ENCODE data around the gene FRY. TPM values are rescaled to one million over a fixed set of nuclear protein-coding genes. Genes with fewer than 3 reads are reported as not detected.

FRY gene
- total and polyA plus RNA-seq, 10 of the 15 experiments (the other 5 are each of a cell fraction or from before 2014, with no cell fraction given) = 0.18 to 1.4 (median 0.30) TPM

- RAD21 ChIA-PET (ENCODE audit: unreplicated experiment) = no interaction called here
- Histone ChIP-seq H3K9me3 (replicated peaks; ENCODE audit: control insufficient read depth, insufficient read depth, low read length) (no peaks in the 10 kb centered on the region), H3K4me1 (ENCODE audit: control insufficient read depth, insufficient read depth, low read length) (peaks cover 2% of the 10 kb centered on the region), H3K27ac (ENCODE audit: control insufficient read depth, insufficient read depth) (no peak overlapping the region), H3K27me3 (replicated peaks in 1 of 2; ENCODE audit: control insufficient read depth in 2 of 2, insufficient read depth in 2 of 2, low read length in 1 of 2) (no peaks in the 10 kb centered on the region; a peak in 1 of 4 replicates), H2AFZ (ENCODE audit: control insufficient read depth, low read depth, low read length) (no peak overlapping the region), H3K36me3 (ENCODE audit: control insufficient read depth in 2 of 2, insufficient read depth in 2 of 2, low read length in 1 of 2) (no peaks in the 10 kb centered on the region), H4K20me1 (ENCODE audit: control insufficient read depth, insufficient read depth) (no peaks in the 10 kb centered on the region), H3K9ac (ENCODE audit: control insufficient read depth, insufficient read depth, low read length) (no peak overlapping the region), H3K4me3 (no peak overlapping the region), H3K79me2 (ENCODE audit: control insufficient read depth, insufficient read depth, low read length) (no peaks in the 10 kb centered on the region), H3K4me2 (ENCODE audit: control insufficient read depth, insufficient read depth) (no peak overlapping the region)
- POLR2A ChIA-PET = no interaction called here
- FAIRE-seq (no peak), ATAC-seq (no peak), DNase-seq (ENCODE audit: low read depth, low spot score) (no peak)
- SMC1A ChIA-PET (ENCODE audit: uncharacterized antibody, unreplicated experiment) = interaction anchor here (0.9 to 1.4 kb wide), 5 partner anchors 8 to 15 kb away, joined by 3 to 5 read pairs (median 4); no protein-coding TSS in a partner anchor
- in situ Hi-C loops (cut with MboI) = no loop called here
- BruUV-seq (replicated peaks) = no TSS peak
- WGBS (ENCODE audit: insufficient coverage, insufficient replicate concordance, low lambda C conversion rate, missing lambda C conversion rate) = 74% methylated on average over 3 of the region's 3 CpGs
- TF ChIP-seq IKZF2 (IDR thresholded peaks at IDR 0.05) (no peak), IKZF1 (conservative IDR thresholded peaks at IDR 0.05) (no peak), EP300 (IDR thresholded peaks at IDR 0.05; ENCODE audit: borderline replicate concordance in 1 of 2, control insufficient read depth in 1 of 2, low read depth in 2 of 2, low read length in 2 of 2) (no peak), IRF4 (IDR thresholded peaks at IDR 0.05; ENCODE audit: low read depth, low read length) (no peak), RAD51 (IDR thresholded peaks at IDR 0.05) (no peak)
- CTCF ChIA-PET = interaction anchor here (0.9 to 1.1 kb wide), 2 partner anchors 9 to 10 kb away, joined by 3 to 4 read pairs; no protein-coding TSS in a partner anchor
- intact Hi-C loops (cut with micrococcal nuclease; ENCODE audit: unreplicated experiment) = no loop called here
These were observed 222.8 kb downstream of the FRY start for GRCh38 chr13:32254416-32254815.

DNA sequence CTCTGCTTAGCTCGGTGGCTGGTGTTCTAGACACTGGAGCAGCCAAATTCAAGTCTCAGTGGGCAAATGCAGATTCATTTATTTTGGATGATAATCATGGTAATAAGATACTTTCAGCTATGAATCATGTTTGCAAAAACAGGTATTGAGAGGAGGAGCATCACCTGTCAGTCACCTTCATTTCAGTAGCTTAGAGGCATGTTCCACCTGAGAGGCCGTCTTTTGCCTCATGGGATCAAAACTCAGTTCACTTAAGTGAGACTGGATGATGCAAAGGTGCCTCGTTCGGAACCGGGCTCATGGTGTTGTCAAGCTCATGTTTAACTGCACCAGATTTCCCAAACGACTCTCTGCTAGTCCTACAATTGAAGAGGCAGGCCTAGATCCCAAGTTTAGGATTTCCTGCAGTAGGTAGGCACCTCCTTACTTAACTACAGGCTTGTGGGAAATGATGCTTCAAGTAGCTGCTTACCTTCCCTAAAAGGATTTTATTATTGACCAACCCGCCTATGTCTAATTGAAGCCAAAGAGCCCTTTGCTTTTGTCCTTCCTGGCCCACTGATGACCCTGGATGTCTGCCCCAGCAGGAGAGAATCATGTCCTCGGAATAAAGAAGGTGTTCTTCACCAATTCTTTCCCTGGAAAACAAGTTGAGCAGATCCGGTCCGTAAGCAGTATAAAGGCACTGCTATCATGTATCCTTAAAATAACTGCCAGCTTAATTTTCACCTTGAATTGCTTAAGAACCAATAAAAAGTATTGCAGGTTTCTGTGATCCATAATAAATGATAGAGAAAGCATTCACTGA lies 223.5 kb downstream of the FRY start:
- no TSS peak for BruUV-seq (replicated peaks)
- SMC1A ChIA-PET (ENCODE audit: uncharacterized antibody, unreplicated experiment) = interaction anchor here (0.9 to 1.4 kb wide), 7 partner anchors 8 to 52 kb away, joined by 3 to 5 read pairs (median 4); no protein-coding TSS in a partner anchor
- DNase-seq (ENCODE audit: low read depth, low spot score) (no peak), ATAC-seq (no peak), FAIRE-seq (no peak)
- no peak overlapping the region for H3K4me2 ChIP-seq (ENCODE audit: control insufficient read depth, insufficient read depth)
- no peaks in the 10 kb centered on the region for H4K20me1 ChIP-seq (ENCODE audit: control insufficient read depth, insufficient read depth)
- in situ Hi-C loops (cut with MboI) = no loop called here
- RAD21 ChIA-PET (ENCODE audit: unreplicated experiment) = no interaction called here
- CTCF ChIA-PET = interaction anchor here (0.9 to 2.1 kb wide), 4 partner anchors 8 to 21 kb away, joined by 3 to 7 read pairs (median 4); no protein-coding TSS in a partner anchor
- H3K27me3 ChIP-seq (replicated peaks in 1 of 2; ENCODE audit: control insufficient read depth in 2 of 2, insufficient read depth in 2 of 2, low read length in 1 of 2) = no peaks in the 10 kb centered on the region; a peak in 1 of 4 replicates
- POLR2A ChIA-PET = no interaction called here
- H3K36me3 ChIP-seq (ENCODE audit: control insufficient read depth in 2 of 2, insufficient read depth in 2 of 2, low read length in 1 of 2) = no peaks in the 10 kb centered on the region
- no peak overlapping the region for H3K9ac ChIP-seq (ENCODE audit: control insufficient read depth, insufficient read depth, low read length)
- H2AFZ ChIP-seq (ENCODE audit: control insufficient read depth, low read depth, low read length) = no peak overlapping the region
- no peaks in the 10 kb centered on the region for H3K4me1 ChIP-seq (ENCODE audit: control insufficient read depth, insufficient read depth, low read length)
- WGBS (ENCODE audit: insufficient coverage, insufficient replicate concordance, low lambda C conversion rate, missing lambda C conversion rate) = 56% methylated on average over 10 of the region's 10 CpGs
- no peaks in the 10 kb centered on the region for H3K9me3 ChIP-seq (replicated peaks; ENCODE audit: control insufficient read depth, insufficient read depth, low read length)
- intact Hi-C loops (cut with micrococcal nuclease; ENCODE audit: unreplicated experiment) = no loop called here
- no peaks in the 10 kb centered on the region for H3K79me2 ChIP-seq (ENCODE audit: control insufficient read depth, insufficient read depth, low read length)
- H3K27ac ChIP-seq (ENCODE audit: control insufficient read depth, insufficient read depth) = no peak overlapping the region
- no peak overlapping the region for H3K4me3 ChIP-seq
- TF ChIP-seq, protein P1, sequence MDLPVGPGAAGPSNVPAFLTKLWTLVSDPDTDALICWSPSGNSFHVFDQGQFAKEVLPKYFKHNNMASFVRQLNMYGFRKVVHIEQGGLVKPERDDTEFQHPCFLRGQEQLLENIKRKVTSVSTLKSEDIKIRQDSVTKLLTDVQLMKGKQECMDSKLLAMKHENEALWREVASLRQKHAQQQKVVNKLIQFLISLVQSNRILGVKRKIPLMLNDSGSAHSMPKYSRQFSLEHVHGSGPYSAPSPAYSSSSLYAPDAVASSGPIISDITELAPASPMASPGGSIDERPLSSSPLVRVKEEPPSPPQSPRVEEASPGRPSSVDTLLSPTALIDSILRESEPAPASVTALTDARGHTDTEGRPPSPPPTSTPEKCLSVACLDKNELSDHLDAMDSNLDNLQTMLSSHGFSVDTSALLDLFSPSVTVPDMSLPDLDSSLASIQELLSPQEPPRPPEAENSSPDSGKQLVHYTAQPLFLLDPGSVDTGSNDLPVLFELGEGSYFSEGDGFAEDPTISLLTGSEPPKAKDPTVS (IDR thresholded peaks at IDR 0.05; ENCODE audit: low read depth, low read length) = no peak
- TF ChIP-seq JUND (IDR thresholded peaks at IDR 0.05; ENCODE audit: low read depth, low read length) (no peak), E2F4 (IDR thresholded peaks at IDR 0.05; ENCODE audit: low read depth, low read length) (no peak), NR2C2 (IDR thresholded peaks at IDR 0.05; ENCODE audit: borderline replicate concordance, control insufficient read depth, insufficient read length, low read depth) (no peak), NR2F1 (conservative IDR thresholded peaks at IDR 0.05) (no peak), SRF (IDR thresholded peaks at IDR 0.05; ENCODE audit: low read depth in 2 of 2, low read length in 2 of 2) (no peak), DPF2 (IDR thresholded peaks at IDR 0.05) (no peak), WRNIP1 (IDR thresholded peaks at IDR 0.05; ENCODE audit: borderline replicate concordance, low read depth, low read length) (no peak), SIN3A (IDR thresholded peaks at IDR 0.05; ENCODE audit: low read depth, low read length) (no peak), ZBED1 (IDR thresholded peaks at IDR 0.05; ENCODE audit: borderline replicate concordance) (no peak)
